Activated naive CD4-positive, alpha-beta T cell (primary cell): Measurements from ENCODE around the gene FGG.

Experiments used
- DNase-seq, 4 experiments: peaks; one replicate each; lab custom pipeline; 2025; lab: John Stamatoyannopoulos, UW

FGG gene

DNA sequence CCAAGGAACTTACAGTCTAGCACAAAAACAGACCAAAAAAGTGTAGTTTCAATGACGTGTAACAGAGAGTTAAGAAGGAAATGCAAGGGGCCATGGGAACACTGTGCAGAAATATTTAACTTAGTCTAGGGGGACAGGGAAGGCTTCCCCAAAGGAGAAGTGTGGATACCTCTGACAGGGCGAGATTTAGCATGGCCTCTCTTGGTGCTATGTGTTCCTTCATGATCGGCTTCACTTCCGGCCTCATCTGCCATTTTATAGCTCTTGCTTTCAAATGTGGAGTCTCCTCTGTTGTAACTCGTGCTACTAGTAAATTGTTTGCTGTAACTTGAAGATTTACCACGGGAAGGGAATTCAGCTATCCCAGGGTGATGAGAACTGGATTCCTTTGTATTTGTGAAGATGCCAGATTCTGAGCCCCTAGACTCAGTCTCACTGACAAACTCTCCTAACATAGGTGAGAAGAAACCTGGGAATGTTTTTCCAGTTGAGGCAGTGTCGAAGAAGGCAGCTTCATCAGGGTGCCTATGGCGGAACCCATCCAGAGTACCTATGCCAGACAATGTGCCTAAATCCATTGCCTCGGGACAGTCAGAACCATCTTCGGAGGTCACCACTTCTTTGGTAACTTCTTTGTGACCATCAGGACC lies 27.0 kb downstream of the FGG start:
- DNase-seq, result no peak

GRCh38 chr4:154584259-154584658 lies 28.2 kb downstream of the FGG start:
- no peak for DNase-seq

DNA sequence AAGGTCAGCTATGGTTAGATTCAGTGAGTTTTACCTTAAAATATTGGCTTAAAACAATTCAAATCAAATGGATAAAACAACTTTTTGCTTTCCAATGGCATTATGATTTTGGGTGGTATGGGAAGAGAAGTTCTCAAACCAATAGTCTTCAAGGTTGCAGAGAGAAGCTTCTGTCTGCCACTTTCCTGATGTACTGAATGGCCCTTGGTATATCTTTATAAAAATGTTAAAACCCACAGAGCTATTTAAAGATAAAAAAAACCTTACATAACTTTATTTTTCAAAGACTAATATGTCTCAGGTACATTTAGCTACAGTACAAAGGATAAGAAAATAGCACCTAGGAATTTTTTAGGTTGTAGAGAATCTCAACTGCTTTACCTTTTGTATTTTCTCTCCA lies 28.8 kb downstream of the FGG start:
- DNase-seq, result no peak

- DNase-seq, result no peak
Observed at GRCh38 chr4:154583230-154583629, 29.2 kb downstream of the FGG start.

- no peak for DNase-seq
Observed at GRCh38 chr4:154582723-154583122, 29.7 kb downstream of the FGG start.

GRCh38 chr4:154579927-154580326 lies 32.5 kb downstream of the FGG start:
- no peak for DNase-seq

- no peak for DNase-seq
Observed at GRCh38 chr4:154578919-154579318, 33.5 kb downstream of the FGG start.

DNA sequence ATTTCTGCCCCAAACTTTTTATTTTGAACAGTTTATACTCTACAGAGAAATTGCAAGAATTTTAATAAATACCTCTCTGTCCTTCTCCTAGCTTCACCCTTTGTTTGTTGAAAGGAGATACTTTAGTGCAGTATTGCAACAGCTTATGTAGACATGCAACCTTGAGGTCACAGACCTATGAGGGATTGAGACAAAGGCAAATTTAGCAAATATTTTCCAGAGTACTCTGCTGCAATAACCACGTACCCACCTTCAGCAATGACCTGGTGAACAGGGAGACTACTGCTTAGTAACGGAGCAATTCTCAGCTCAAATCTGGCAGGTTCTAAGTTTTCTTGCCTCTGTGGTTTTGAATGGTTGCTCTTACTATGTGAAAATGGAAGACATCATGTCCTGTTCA lies 35.1 kb downstream of the FGG start:
- DNase-seq, result no peak

- DNase-seq, result no peak
Observed at GRCh38 chr4:154574311-154574710, 38.1 kb downstream of the FGG start.

GRCh38 chr4:154573190-154573870 lies 39.1 kb downstream of the FGG start:
- DNase-seq, result no peak

- no peak for DNase-seq
Observed at GRCh38 chr4:154569584-154569983, 42.9 kb downstream of the FGG start.

DNA sequence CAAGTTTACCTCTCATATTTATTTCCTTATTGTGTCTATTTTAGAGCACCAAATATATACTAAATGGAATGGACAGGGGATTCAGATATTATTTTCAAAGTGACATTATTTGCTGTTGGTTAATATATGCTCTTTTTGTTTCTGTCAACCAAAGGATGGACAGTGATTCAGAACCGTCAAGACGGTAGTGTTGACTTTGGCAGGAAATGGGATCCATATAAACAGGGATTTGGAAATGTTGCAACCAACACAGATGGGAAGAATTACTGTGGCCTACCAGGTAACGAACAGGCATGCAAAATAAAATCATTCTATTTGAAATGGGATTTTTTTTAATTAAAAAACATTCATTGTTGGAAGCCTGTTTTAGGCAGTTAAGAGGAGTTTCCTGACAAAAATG lies 43.4 kb downstream of the FGG start:
- no peak for DNase-seq

GRCh38 chr4:154566639-154567204 lies 45.7 kb downstream of the FGG start:
- no peak for DNase-seq

- DNase-seq, result no peak
Observed at GRCh38 chr4:154565704-154566103, 46.8 kb downstream of the FGG start.

- no peak for DNase-seq
Observed at GRCh38 chr4:154564311-154564710, 48.1 kb downstream of the FGG start.

DNA sequence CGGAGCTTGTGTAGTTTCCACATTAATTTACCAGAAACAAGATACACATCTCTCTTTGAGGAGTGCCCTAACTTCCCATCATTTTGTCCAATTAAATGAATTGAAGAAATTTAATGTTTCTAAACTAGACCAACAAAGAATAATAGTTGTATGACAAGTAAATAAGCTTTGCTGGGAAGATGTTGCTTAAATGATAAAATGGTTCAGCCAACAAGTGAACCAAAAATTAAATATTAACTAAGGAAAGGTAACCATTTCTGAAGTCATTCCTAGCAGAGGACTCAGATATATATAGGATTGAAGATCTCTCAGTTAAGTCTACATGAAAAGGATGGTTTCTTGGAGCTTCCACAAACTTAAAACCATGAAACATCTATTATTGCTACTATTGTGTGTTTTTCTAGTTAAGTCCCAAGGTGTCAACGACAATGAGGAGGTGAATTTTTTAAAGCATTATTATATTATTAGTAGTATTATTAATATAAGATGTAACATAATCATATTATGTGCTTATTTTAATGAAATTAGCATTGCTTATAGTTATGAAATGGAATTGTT lies 49.7 kb downstream of the FGG start, which contains the start of gene FGB:
FGB (plus strand) TSS at position 315 of the 558 bp plus-strand sequence; CDS start at position 323, 8 bp downstream.
- DNase-seq, result no peak

- no peak for DNase-seq
Observed at GRCh38 chr4:154560824-154561231, 51.6 kb downstream of the FGG start.

DNA sequence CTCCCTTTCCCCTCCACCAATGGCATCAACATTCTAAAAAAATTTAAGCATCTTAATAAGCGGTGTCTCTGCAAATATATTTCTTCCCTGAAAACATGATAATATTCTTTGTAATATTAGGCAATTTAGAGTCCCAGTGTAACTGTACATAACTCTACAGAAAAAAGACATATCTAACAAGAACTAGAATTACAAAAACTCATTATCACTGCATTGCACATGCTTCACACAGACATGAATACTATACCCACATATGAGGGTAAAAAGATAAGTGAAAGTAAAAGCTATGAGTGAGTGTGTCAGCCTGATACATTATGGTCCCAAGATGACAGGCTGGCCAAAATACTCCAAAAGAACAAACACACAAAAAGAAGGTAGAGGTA lies 52.0 kb downstream of the FGG start:
- DNase-seq, result no peak

- DNase-seq, result no peak
Observed at GRCh38 chr4:154559494-154560418, 52.7 kb downstream of the FGG start.

DNA sequence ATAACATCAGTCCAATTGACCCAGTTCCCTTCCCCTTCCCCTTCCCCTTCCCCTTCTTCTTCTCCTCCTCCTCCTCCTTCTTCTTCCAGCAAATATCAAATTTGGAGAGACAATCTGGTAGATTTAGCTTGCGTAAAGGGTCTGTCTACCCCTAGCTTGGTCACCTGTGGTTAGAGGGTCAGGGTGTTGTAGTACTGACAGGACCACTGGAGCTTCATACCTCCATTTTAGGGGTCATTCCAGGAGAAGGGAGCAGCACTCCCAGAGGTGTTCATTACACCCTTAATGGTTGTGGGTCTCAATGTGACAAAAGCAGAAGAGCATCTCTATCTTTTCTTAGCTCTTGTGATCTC lies 53.3 kb downstream of the FGG start:
- no peak for DNase-seq
